Measurements from ENCODE around the gene CNTN1.

- TF ChIP-seq CTCF (tag by site-specific recombination; IDR thresholded peaks at IDR 0.05) (no peak), ZNF362 (tag by site-specific recombination; IDR thresholded peaks at IDR 0.05) (no peak), ZNF112 (tag by site-specific recombination; IDR thresholded peaks at IDR 0.05) (no peak), ZBTB11 (tag by site-specific recombination; conservative IDR thresholded peaks at IDR 0.05; ENCODE audit: low read depth) (no peak), ZNF449 (tag by site-specific recombination; IDR thresholded peaks at IDR 0.05) (no peak), ZNF629 (tag by site-specific recombination; IDR thresholded peaks at IDR 0.05) (no peak), ZBTB21 (tag by site-specific recombination; IDR thresholded peaks at IDR 0.05) (no peak), ZNF211 (tag by site-specific recombination; IDR thresholded peaks at IDR 0.05; ENCODE audit: low read depth) (no peak), ZNF76 (tag by site-specific recombination; IDR thresholded peaks at IDR 0.05; ENCODE audit: borderline replicate concordance, low read depth) (no peak), ZNF416 (tag by site-specific recombination; IDR thresholded peaks at IDR 0.05) (no peak), TCF7L2 (IDR thresholded peaks at IDR 0.05; ENCODE audit: borderline replicate concordance, low read depth, low read length) (no peak), ZNF133 (tag by site-specific recombination; IDR thresholded peaks at IDR 0.05) (no peak), ZNF558 (tag by site-specific recombination; IDR thresholded peaks at IDR 0.05) (no peak)
Measured at GRCh38 chr12:40853221-40853620, 161.0 kb downstream of the CNTN1 start.

Data from HEK293 (cell line).